Osteoblast (primary cell): ENCODE data around the gene TTC28. TPM values are rescaled to one million over a fixed set of nuclear protein-coding genes. Genes with fewer than 3 reads are reported as not detected.

Source experiments
- DNase-seq: peaks from one replicate; pipeline ENCODE4 v3.0.0; 2011; ENCODE audit warnings: low spot score, mixed read lengths; ENCODE audit not compliant: insufficient read length; ENCODE audit errors: missing footprints
- H2AFZ ChIP-seq: 2 replicates; pipeline ENCODE4 v1.6.0; 2011; ENCODE audit warnings: mild to moderate bottlenecking, low read length
- H3K27ac ChIP-seq: 2 replicates; pipeline ENCODE4 v1.5.1; 2011; ENCODE audit warnings: mild to moderate bottlenecking, low read depth, low read length, moderate library complexity
- H3K27me3 ChIP-seq: 2 replicates; pipeline ENCODE4 v1.6.0; 2012; ENCODE audit warnings: mild to moderate bottlenecking, control low read depth, inconsistent platforms, low read length, moderate library complexity; ENCODE audit not compliant: insufficient read depth
- H3K36me3 ChIP-seq: 2 replicates; pipeline ENCODE4 v1.5.1; 2011; ENCODE audit warnings: mild to moderate bottlenecking, low read length, control low read depth, moderate library complexity; ENCODE audit not compliant: insufficient read depth
- H3K4me1 ChIP-seq: 2 replicates; pipeline ENCODE4 v1.5.1; 2011; ENCODE audit warnings: mild to moderate bottlenecking, low read length, control low read depth, moderate library complexity; ENCODE audit not compliant: insufficient read depth
- H3K4me2 ChIP-seq: 2 replicates; pipeline ENCODE4 v1.6.0; 2011; ENCODE audit warnings: mild to moderate bottlenecking, low read length; ENCODE audit not compliant: insufficient read depth
- H3K4me3 ChIP-seq: fragments of 200-600 bp; sonication (generic); 3 replicates; pipeline ENCODE4 v1.5.1; 2012; ENCODE audit warnings: mild to moderate bottlenecking, low read length, inconsistent platforms; ENCODE audit not compliant: insufficient read depth
- H3K79me2 ChIP-seq: 2 replicates; pipeline ENCODE4 v1.6.0; 2012; ENCODE audit warnings: mild to moderate bottlenecking, low read length, control low read depth, inconsistent platforms; ENCODE audit not compliant: insufficient read depth
- H3K9me3 ChIP-seq: 2 replicates; pipeline ENCODE4 v1.5.1; 2011; ENCODE audit warnings: low read depth, low read length, control low read depth
- H4K20me1 ChIP-seq: 2 replicates; pipeline ENCODE4 v1.6.0; 2012; ENCODE audit warnings: mild to moderate bottlenecking, low read length, control low read depth; ENCODE audit not compliant: insufficient read depth
- total RNA-seq: library from RNA; depleted of rRNA; stranded (reverse); fragments of >200 nt; gene quantifications from 2 replicates; pipeline ENCODE4 v1.2.3, GENCODE V29; 2012
- TF ChIP-seq, protein P1 (sequence below): IDR thresholded peaks from 2 replicates; pipeline ENCODE4 v1.5.1; 2011; ENCODE audit warnings: mild to moderate bottlenecking, low read depth, low read length, moderate library complexity; ENCODE audit errors: extremely low read depth

Gene TTC28
- total RNA-seq, 1 donor, result 48.1 TPM

DNA sequence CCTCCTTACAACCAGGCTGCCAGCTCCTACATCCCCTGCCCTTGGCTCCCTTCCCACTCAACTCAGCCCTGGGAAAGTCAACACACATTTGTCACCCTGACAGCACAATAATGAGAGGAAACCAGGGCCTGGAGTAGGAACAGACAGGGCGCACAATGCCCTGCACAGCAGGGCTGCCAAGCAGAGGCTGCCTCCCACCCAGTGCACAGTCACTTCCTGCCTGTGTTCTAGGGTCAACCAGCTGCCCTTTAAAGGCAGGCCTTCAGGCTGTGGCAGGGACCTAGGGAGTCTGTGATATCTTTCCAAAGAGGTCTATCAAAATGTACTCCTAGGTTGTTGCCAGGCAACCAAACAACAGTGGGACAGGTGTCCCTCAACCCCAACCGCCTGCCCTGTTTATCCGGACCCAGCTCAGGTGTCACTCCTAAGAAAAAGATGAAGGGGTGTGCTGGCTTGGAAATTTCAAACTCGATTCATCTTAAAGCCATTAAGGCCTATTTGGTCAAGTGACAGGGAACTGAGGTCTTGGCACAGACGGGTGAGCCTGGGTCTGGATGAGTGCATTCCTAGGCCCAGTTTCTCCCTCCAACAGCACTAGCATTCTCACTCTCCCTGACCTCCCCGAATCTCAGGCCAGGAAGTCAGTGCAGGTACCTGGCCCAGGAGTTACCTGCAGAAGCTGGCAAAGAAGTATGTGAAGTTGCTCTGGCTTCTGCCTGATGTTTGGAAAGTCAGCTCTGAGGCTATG lies 650.3 kb downstream of the TTC28 start:
- no peaks in the 10 kb centered on the region for H3K79me2 ChIP-seq
- H3K4me2 ChIP-seq, result no peak overlapping the region
- no peak overlapping the region for H3K4me3 ChIP-seq

DNA sequence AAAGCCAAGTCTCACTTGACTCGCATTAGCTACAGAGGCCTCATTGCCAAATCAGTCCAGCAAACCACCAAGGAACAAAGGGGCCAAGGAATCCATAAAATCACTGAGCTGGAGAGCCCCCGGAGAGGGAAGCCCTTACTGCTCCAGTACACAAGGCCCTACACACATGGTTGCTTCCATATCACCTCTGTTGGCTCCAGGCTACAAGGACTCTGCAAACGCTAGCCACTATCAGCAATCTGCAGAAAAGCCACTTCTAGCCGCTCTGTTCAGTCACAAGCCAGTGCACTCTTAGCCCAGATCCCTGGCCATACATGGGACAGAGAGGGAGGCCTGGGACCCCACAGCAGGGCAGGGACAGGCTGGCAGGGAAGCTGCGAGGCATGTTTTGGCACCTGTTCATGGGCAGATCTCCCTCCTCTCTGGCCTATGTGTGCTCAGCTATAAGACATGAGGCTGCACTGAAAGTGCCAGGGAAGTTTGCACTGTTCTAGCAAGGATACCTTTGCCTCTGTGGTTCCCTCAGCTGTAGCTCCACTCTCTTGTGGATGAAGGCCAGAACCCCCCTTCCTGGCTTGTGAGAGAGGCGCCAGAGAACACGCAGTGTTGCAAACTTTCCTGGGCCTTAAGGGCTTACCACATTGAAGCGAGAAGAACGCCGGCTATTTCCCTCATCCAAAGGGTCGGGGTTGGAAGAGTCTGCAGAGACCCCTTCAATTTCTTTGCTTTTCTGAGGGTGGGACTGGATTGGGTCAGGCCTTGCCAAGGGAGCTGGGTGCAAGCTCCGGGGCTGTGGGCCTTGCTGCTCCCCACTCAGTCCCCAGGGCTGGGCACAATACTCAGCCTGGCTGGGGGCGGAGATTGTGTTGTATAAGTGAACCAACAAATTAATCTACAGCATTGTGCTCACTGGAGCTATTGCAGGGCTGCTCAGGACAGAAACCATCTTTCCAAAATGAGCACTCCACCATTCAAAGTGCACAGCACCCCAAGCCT lies 651.9 kb downstream of the TTC28 start:
- Histone ChIP-seq H3K27me3 (no peaks in the 10 kb centered on the region), H3K4me1 (peaks cover 7% of the 10 kb centered on the region), H3K36me3 (no peaks in the 10 kb centered on the region), H3K79me2 (no peaks in the 10 kb centered on the region), H3K27ac (no peak overlapping the region), H3K4me2 (no peak overlapping the region), H2AFZ (no peak overlapping the region), H3K4me3 (no peak overlapping the region), H4K20me1 (peaks cover 3% of the 10 kb centered on the region), H3K9me3 (no peaks in the 10 kb centered on the region)
- TF ChIP-seq, protein P1, sequence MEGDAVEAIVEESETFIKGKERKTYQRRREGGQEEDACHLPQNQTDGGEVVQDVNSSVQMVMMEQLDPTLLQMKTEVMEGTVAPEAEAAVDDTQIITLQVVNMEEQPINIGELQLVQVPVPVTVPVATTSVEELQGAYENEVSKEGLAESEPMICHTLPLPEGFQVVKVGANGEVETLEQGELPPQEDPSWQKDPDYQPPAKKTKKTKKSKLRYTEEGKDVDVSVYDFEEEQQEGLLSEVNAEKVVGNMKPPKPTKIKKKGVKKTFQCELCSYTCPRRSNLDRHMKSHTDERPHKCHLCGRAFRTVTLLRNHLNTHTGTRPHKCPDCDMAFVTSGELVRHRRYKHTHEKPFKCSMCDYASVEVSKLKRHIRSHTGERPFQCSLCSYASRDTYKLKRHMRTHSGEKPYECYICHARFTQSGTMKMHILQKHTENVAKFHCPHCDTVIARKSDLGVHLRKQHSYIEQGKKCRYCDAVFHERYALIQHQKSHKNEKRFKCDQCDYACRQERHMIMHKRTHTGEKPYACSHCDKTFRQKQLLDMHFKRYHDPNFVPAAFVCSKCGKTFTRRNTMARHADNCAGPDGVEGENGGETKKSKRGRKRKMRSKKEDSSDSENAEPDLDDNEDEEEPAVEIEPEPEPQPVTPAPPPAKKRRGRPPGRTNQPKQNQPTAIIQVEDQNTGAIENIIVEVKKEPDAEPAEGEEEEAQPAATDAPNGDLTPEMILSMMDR, result no peak
- DNase-seq, result peak; percentile 2

More for the DNA sequence above, 650.3 kb downstream of the TTC28 start:
- no peak overlapping the region for H3K27ac ChIP-seq
- TF ChIP-seq, protein P1, result no peak
- peak; percentile 92 for DNase-seq
- H3K36me3 ChIP-seq, result no peaks in the 10 kb centered on the region
- H3K9me3 ChIP-seq, result no peaks in the 10 kb centered on the region
- peaks cover 9% of the 10 kb centered on the region for H3K4me1 ChIP-seq
- H4K20me1 ChIP-seq, result peaks cover 11% of the 10 kb centered on the region
- no peak overlapping the region for H2AFZ ChIP-seq
- H3K27me3 ChIP-seq, result no peaks in the 10 kb centered on the region

DNA sequence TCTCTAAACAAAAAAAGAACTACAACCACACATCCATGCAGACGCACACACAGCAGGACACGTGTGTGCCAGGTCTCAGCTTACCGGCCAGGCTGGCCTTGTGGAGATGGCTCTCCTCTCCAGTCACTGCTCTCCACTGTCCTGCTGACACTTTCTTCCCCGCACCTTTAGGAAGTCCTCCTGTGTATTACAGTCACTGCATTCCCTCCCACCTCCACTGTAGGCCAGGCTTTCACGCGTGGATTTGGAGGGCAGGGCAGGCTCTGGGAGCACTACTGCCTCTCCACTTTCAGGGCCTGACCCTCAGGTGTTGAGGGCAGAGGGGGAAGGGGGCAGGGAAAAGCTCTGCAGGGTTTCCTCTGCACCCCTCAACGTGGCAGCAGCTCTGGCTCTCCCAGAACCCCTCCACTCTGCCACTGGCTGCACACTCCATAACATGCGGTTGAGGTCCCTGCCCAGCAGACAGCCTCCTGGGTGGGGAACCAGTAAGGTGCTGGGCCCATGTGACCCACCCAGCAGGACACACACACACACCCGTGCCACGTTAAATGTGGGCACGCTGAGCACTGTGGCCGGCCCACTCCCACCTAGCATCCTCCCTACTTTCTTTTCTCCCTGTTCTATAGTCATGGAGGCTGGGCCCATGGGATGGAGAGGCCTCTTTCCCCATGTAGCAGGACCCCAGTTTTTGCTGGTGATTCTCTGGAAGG lies 653.6 kb downstream of the TTC28 start:
- no peak overlapping the region for H2AFZ ChIP-seq
- peak; percentile 18 for DNase-seq
- H4K20me1 ChIP-seq, result peaks cover 3% of the 10 kb centered on the region
- no peaks in the 10 kb centered on the region for H3K27me3 ChIP-seq
- no peak overlapping the region for H3K4me3 ChIP-seq
- no peaks in the 10 kb centered on the region for H3K79me2 ChIP-seq
- H3K36me3 ChIP-seq, result no peaks in the 10 kb centered on the region
- TF ChIP-seq, protein P1, result no peak
- H3K27ac ChIP-seq, result no peak overlapping the region
- no peak overlapping the region for H3K4me2 ChIP-seq
- H3K9me3 ChIP-seq, result no peaks in the 10 kb centered on the region
- peaks cover 7% of the 10 kb centered on the region for H3K4me1 ChIP-seq
